Heart right ventricle (tissue), 16 donors: ENCODE data around the gene OR2AK2. TPM values are rescaled to one million over a fixed set of nuclear protein-coding genes. Genes with fewer than 3 reads are reported as not detected.

Experiments used
- ATAC-seq, 8 donors: fragments of 200-7000 bp; cut with Tn5 transposase; one replicate each; pipeline ENCODE4 v1.9.1; 2020; ENCODE audit warnings: mild to moderate bottlenecking in 8 of 8, moderate library complexity in 8 of 8, moderate number of reproducible peaks in 1 of 8
- DNase-seq, 2 donors: peaks; one replicate each; pipeline ENCODE4 v3.0.0-alpha.2; 2020
- H3K27ac ChIP-seq, 10 donors: fragments of 200-600 bp; sonication (generic) in 2 of 10; one replicate each; pipeline versions ENCODE4 v1.5.0 to v1.8.0; 2020 to 2022; ENCODE audit warnings: mild to moderate bottlenecking in 3 of 10
- H3K27me3 ChIP-seq, 7 donors: fragments of 200-600 bp; one replicate each; pipeline ENCODE4 v1.8.0; 2021 to 2022; ENCODE audit warnings: mild to moderate bottlenecking in 2 of 7
- H3K36me3 ChIP-seq, 9 donors: fragments of 200-600 bp; sonication (generic) in 1 of 9; one replicate each; pipeline versions ENCODE4 v1.5.0 to v1.8.0; 2020 to 2022; ENCODE audit warnings: mild to moderate bottlenecking in 2 of 9
- H3K4me1 ChIP-seq, 9 donors: fragments of 200-600 bp; sonication (generic) in 1 of 9; one replicate each; pipeline versions ENCODE4 v1.5.0 to v1.8.0; 2020 to 2022; ENCODE audit warnings: mild to moderate bottlenecking in 4 of 9
- H3K4me3 ChIP-seq, 10 donors: fragments of 200-600 bp; sonication (generic) in 2 of 10; one replicate each; pipeline versions ENCODE4 v1.5.0 to v1.8.0; 2020 to 2022; ENCODE audit warnings: mild to moderate bottlenecking in 7 of 10, moderate library complexity in 2 of 10
- H3K9me3 ChIP-seq, 11 donors: fragments of 200-600 bp in 10 of 11; sonication (generic) in 2 of 11; one replicate each; pipeline versions ENCODE4 v1.5.0 to v1.8.0; 2013 to 2022; ENCODE audit warnings: mild to moderate bottlenecking in 2 of 11, control low read depth in 1 of 11, moderate library complexity in 1 of 11
- CTCF ChIP-seq, 9 donors: fragments of 200-600 bp; sonication (generic) in 2 of 9; IDR thresholded peaks; one replicate each; pipeline versions ENCODE4 v1.5.0 to v1.8.0; 2021 to 2022; ENCODE audit warnings: antibody characterized with exemption in 9 of 9, mild to moderate bottlenecking in 5 of 9, moderate library complexity in 1 of 9
- WGBS, 2 donors: extraction: QIAGEN DNeasy Blood & Tissue Kit; methylation state at CpG; one replicate each; pipeline ENCODE4 v1.1.7; 2013; ENCODE audit warnings: inconsistent platforms in 1 of 2; 5-methylcytosine and 5-hydroxymethylcytosine counted together
- intact Hi-C, 10 donors: fragments of 100-400 bp; cut with DNase I; formaldehyde crosslinking; loops; one replicate each; pipeline versions ENCODE4 v1.11.1 to v1.14.2; 2022
- polyA plus RNA-seq, 2 donors: library from polyadenylated mRNA; stranded (reverse); fragments of 200-250 nt; gene quantifications; one replicate each; pipeline ENCODE4 v1.2.3, GENCODE V29; 2013
- total RNA-seq, 10 donors: library from RNA; stranded (reverse); fragmentation: NEBNext Ultra II Directional in 3 of 10; extraction: Animal tissue kit (Norgen Biotek cat#: 25700) in 3 of 10; gene quantifications; one replicate each; pipeline versions ENCODE4 v1.2.1 to v1.2.4, GENCODE V29; 2021 to 2023
- donor health status: Arrhythmogenic right ventricular cardiomyopathy.
- donor health status: ischemic (EF 13 %, LVEDD 7.1; RV severe dilation, severe dysfunction).
- donor health status: healthy with polysubstance abuse.
- donor health status: DM: no; HTN: yes; CAD: no.
- donor health status: DM: no; HTN: no; CAD: no.
- donor health status: ischemic (EF 25% LVEDD 6.9; RV normal size, moderate dysfunction).
- donor health status: ischemic (EF 25% LVEDD 5.7; RV mildly dilated, moderate dysfunction).
- donor health status: healthy.
- donor health status: DM: yes; HTN: yes; CAD: no.
- donor health status: Ischemic cardiomyopathy.
- donor health status: ischemic (EF 35%, LVEDD 5.7; RV mildly dilated, moderate dysfunction).
- donor health status: nonischemic (EF 11% LVEDD 7.7; RV severe dilation, severe dysfunction).
- donor health status: DM: yes; HTN: yes; CAD: no.
- donor health status: PGD.
- donor health status: ischemic (EF 29% LVEDD 5.4; RV normal size, mild dysfunction).
- donor health status: nonischemic (EF 23%, LVEDD 6.1; RV moderate dilation, normal function).

OR2AK2 gene
- total and polyA plus RNA-seq, 12 donors, result not detected

GRCh38 chr1:247962911-247963588, 2.0 kb upstream of the OR2AK2 start:
- no peak for TF ChIP-seq CTCF (IDR thresholded peaks at IDR 0.05)
- DNase-seq (no peak), ATAC-seq (no peak)
- Histone ChIP-seq H3K4me3 (no peak overlapping the region), H3K36me3 (no peaks in the 10 kb centered on the region), H3K27me3 (no peaks in the 10 kb centered on the region), H3K4me1 (no peaks in the 10 kb centered on the region), H3K27ac (no peak overlapping the region), H3K9me3 (peaks cover 0 to under 1% (median 0%) of the 10 kb centered on the region in 11 donors)
- WGBS, 2 donors, result 62 to 73% methylated on average over 4 of the region's 4 CpGs
- intact Hi-C loops, result no loop called here

- ATAC-seq (no peak), DNase-seq (no peak)
- no peaks in the 10 kb centered on the region for H3K36me3 ChIP-seq
- intact Hi-C loops, result no loop called here
- no peaks in the 10 kb centered on the region for H3K27me3 ChIP-seq
- no peak overlapping the region for H3K27ac ChIP-seq
- no peak for TF ChIP-seq CTCF (IDR thresholded peaks at IDR 0.05)
- H3K9me3 ChIP-seq, result peaks cover 0 to 4% (median 0%) of the 10 kb centered on the region in 11 donors
- H3K4me3 ChIP-seq, result no peak overlapping the region
- H3K4me1 ChIP-seq, result no peaks in the 10 kb centered on the region
- WGBS, 2 donors, result 75 to 78% methylated on average over 5 of the region's 5 CpGs
Observed at GRCh38 chr1:247966532-247967204, 1.6 kb downstream of the OR2AK2 start.

DNA sequence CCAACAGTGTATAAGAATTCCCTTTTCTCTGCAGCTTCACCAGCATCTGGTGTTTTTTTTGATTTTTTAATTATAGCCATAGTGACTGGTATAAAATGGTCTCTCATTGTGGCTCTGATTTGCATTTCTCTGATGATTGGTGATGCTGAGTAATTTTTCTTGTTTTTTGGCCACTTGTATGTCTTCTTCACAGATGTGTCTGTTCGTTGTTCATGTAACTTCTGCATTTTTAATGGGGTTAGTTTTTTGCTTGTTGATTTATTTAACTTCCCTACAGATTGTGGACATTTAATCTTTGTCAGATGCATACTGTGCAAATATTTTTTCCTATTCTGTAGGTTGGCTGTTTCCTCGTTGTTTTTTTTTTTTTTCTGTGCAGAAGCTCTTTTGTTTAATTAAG, 28.0 kb downstream of the OR2AK2 start:
- Histone ChIP-seq H3K4me1 (no peaks in the 10 kb centered on the region), H3K9me3 (peaks cover 0 to 6% (median 0%) of the 10 kb centered on the region in 11 donors), H3K4me3 (no peak overlapping the region), H3K27me3 (no peaks in the 10 kb centered on the region), H3K36me3 (no peaks in the 10 kb centered on the region), H3K27ac (no peak overlapping the region)
- WGBS, 2 donors, result 41 to 66% methylated on average over 2 of the region's 2 CpGs
- no peak for TF ChIP-seq CTCF (IDR thresholded peaks at IDR 0.05)
- DNase-seq (no peak), ATAC-seq (no peak)
- intact Hi-C loops, result no loop called here

- no peak overlapping the region for H3K27ac ChIP-seq
- no peak for DNase-seq
- ATAC-seq, result no peak
- no peaks in the 10 kb centered on the region for H3K36me3 ChIP-seq
- no peaks in the 10 kb centered on the region for H3K9me3 ChIP-seq
- TF ChIP-seq CTCF (IDR thresholded peaks at IDR 0.05), result no peak
- H3K4me1 ChIP-seq, result no peaks in the 10 kb centered on the region
- H3K4me3 ChIP-seq, result no peak overlapping the region
- no peaks in the 10 kb centered on the region for H3K27me3 ChIP-seq
- 33 to 36% methylated on average over 2 of the region's 2 CpGs for WGBS, 2 donors
- intact Hi-C loops, result no loop called here
Observed at GRCh38 chr1:247998811-247999210, 33.8 kb downstream of the OR2AK2 start.
